K562 (cell line): ENCODE measurements around the gene AP4E1. TPM values are rescaled to one million over a fixed set of nuclear protein-coding genes. Genes with fewer than 3 reads are reported as not detected.
A peak's percentile ranks its signal among the peaks of the same experiment; 100 is the strongest.

Experiments
- CEBPB ChIP-seq: fragments of 450-650 bp; IDR thresholded peaks from 2 replicates; pipeline ENCODE4 v1.6.1; 2016; ENCODE audit warnings: missing genetic modification characterization, missing compliant biosample characterization
- CEBPG ChIP-seq, 3 experiments: fragments of 200-800 bp in 1 of 3; sonication (Bioruptor generic) in 1 of 3; sonication (generic) in 1 of 3; formaldehyde crosslinking in 1 of 3; IDR thresholded peaks in 2 of 3; conservative IDR thresholded peaks in 1 of 3; 2 replicates each; pipeline versions ENCODE4 v1.6.1 to v1.8.0; 2016 to 2022; ENCODE audit warnings: missing compliant biosample characterization in 2 of 3, missing genetic modification characterization in 2 of 3, mild to moderate bottlenecking in 1 of 3, missing genetic modification reagents in 1 of 3
- CXXC5 ChIP-seq: fragments of 250-450 bp; sonication (Bioruptor Pico); IDR thresholded peaks from 2 replicates; pipeline ENCODE4 v1.8.0; 2022; ENCODE audit warnings: inconsistent platforms, mild to moderate bottlenecking, moderate library complexity
- DMBX1 ChIP-seq: fragments of 250-450 bp; sonication (Bioruptor Pico); IDR thresholded peaks from 2 replicates; pipeline ENCODE4 v1.8.0; 2022; ENCODE audit warnings: inconsistent platforms, mild to moderate bottlenecking, moderate library complexity, borderline replicate concordance
- GABPA ChIP-seq: fragments of 200-800 bp; sonication (Bioruptor generic); conservative IDR thresholded peaks from 2 replicates; pipeline ENCODE4 v1.6.1; 2016; ENCODE audit warnings: low read depth, missing genetic modification characterization, missing compliant biosample characterization
- HINFP ChIP-seq: fragments of 450-650 bp; conservative IDR thresholded peaks from 2 replicates; pipeline ENCODE4 v1.6.1; 2016; ENCODE audit warnings: missing genetic modification characterization, low read depth, mild to moderate bottlenecking, control low read depth, missing compliant biosample characterization
- MAZ ChIP-seq, 2 experiments: fragments of 450-650 bp in 1 of 2; sonication (generic) in 1 of 2; formaldehyde crosslinking; IDR thresholded peaks in 1 of 2; conservative IDR thresholded peaks in 1 of 2; 2 replicates each; pipeline versions ENCODE4 v1.4.0 to v1.5.0; 2020; ENCODE audit warnings: mild to moderate bottlenecking in 1 of 2, missing genetic modification reagents in 1 of 2
- MEF2D ChIP-seq: conservative IDR thresholded peaks from 2 replicates; pipeline ENCODE4 v1.6.1; 2016; ENCODE audit warnings: low read depth, missing genetic modification characterization, missing compliant biosample characterization
- NFIC ChIP-seq: fragments of 450-650 bp; IDR thresholded peaks from 2 replicates; pipeline ENCODE4 v1.6.1; 2017; ENCODE audit warnings: mild to moderate bottlenecking, inconsistent platforms
- NFRKB ChIP-seq: fragments of 450-650 bp; IDR thresholded peaks from 2 replicates; pipeline ENCODE4 v1.6.1; 2016; ENCODE audit warnings: low read depth
- PHF21A ChIP-seq: fragments of 450-650 bp; IDR thresholded peaks from 2 replicates; pipeline ENCODE4 v1.6.1; 2017; ENCODE audit warnings: low read depth, borderline replicate concordance
- RHOXF2B ChIP-seq: fragments of 250-450 bp; sonication (Bioruptor Pico); conservative IDR thresholded peaks from 2 replicates; pipeline ENCODE4 v1.5.1; 2021
- SIN3B ChIP-seq: fragments of 450-650 bp; IDR thresholded peaks from 2 replicates; pipeline ENCODE4 v1.6.1; 2017; ENCODE audit warnings: low read depth, mild to moderate bottlenecking, moderate library complexity
- SMARCB1 ChIP-seq: IDR thresholded peaks from 2 replicates; pipeline ENCODE4 v1.6.1; 2011; ENCODE audit warnings: improper control_type of control experiment, low read depth; ENCODE audit not compliant: insufficient read length
- TAF1 ChIP-seq: IDR thresholded peaks from 2 replicates; pipeline ENCODE4 v1.6.1; 2011; ENCODE audit warnings: mild to moderate bottlenecking, low read length, moderate library complexity; ENCODE audit not compliant: insufficient read depth, control insufficient read depth, severe bottlenecking; ENCODE audit errors: extremely low read depth
- TAL1 ChIP-seq: fragments of 450-650 bp; IDR thresholded peaks from 2 replicates; pipeline ENCODE4 v1.6.1; 2016; ENCODE audit warnings: mild to moderate bottlenecking
- TCF3 ChIP-seq: sonication (generic); formaldehyde crosslinking; IDR thresholded peaks from 2 replicates; pipeline ENCODE4 v1.4.0; 2020; ENCODE audit warnings: mild to moderate bottlenecking, missing genetic modification reagents
- ZNF584 ChIP-seq: fragments of 200-800 bp; sonication (Bioruptor generic); IDR thresholded peaks from 2 replicates; pipeline ENCODE4 v1.6.1; 2016; ENCODE audit warnings: low read depth, mild to moderate bottlenecking, missing genetic modification characterization, missing compliant biosample characterization
- ZNF830 ChIP-seq: fragments of 250-450 bp; sonication (Bioruptor Pico); IDR thresholded peaks from 2 replicates; pipeline ENCODE4 v1.5.0; 2021; ENCODE audit warnings: mild to moderate bottlenecking
- polyA plus RNA-seq, 8 experiments: library from polyadenylated mRNA; depleted of rRNA in 4 of 8; stranded (reverse) in 5 of 8; unstranded in 3 of 8; fragments of >200 nt; fragmentation: Nextera tagmentation in 2 of 8; fragmentation: Illumina TruSeq in 1 of 8; extraction: Ambion mirVana in 2 of 8; extraction: Trizol in 1 of 8; gene quantifications; 2 replicates each; pipeline versions ENCODE4 v1.2.1 to v1.2.3, GENCODE V29; 2011 to 2014; ENCODE audit warnings: inconsistent platforms in 1 of 8, missing spikeins in 1 of 8
- total RNA-seq, 7 experiments: library from RNA; depleted of rRNA in 6 of 7; stranded (reverse); fragments of >200 nt in 6 of 7; fragmentation: Illumina TruSeq in 2 of 7; extraction: Trizol in 2 of 7; gene quantifications; 2 replicates each; pipeline versions ENCODE4 v1.2.1 to v1.2.3, GENCODE V29; 2011 to 2021; ENCODE audit warnings: low replicate concordance in 1 of 7
- TF ChIP-seq, protein P1 (sequence below): fragments of 450-650 bp; IDR thresholded peaks from 2 replicates; pipeline ENCODE4 v1.6.1; 2016; ENCODE audit warnings: missing biosample characterization, missing genetic modification characterization
- TF ChIP-seq, protein P2 (sequence below), 2 experiments: fragments of 250-450 bp in 1 of 2; fragments of 450-650 bp in 1 of 2; sonication (Bioruptor Pico) in 1 of 2; IDR thresholded peaks; 2 replicates each; pipeline versions ENCODE4 v1.6.1 to v1.8.0; 2016 to 2021; ENCODE audit warnings: mild to moderate bottlenecking in 2 of 2, moderate library complexity in 2 of 2, missing compliant biosample characterization in 1 of 2, missing genetic modification characterization in 1 of 2

AP4E1 gene
- total and polyA plus RNA-seq, 9 of the 15 experiments (the other 6 are each of a cell fraction or from before 2014, with no cell fraction given), result 1.3 to 11.5 (median 4.4) TPM

GRCh38 chr15:50881121-50882048 is 27.1 kb upstream of the AP4E1 start (continued):
- TF ChIP-seq TAF1 (no peak), TCF3 (CRISPR knock-in tag) (no peak), NFIC (0 out of 2 replicates have a peak, but pooled peaks have one; percentile 10), CXXC5 (CRISPR knock-in tag) (0 out of 2 replicates have a peak, but pooled peaks have one; percentile 22), PHF21A (no peak), GABPA (tag) (0 out of 2 replicates have a peak, but pooled peaks have one; percentile 2), ZNF584 (CRISPR knock-in tag) (peak; percentile 88), MEF2D (tag) (0 out of 2 replicates have a peak, but pooled peaks have one; percentile 26), NFRKB (peak; percentile 42; the same call in 1 of the 2 replicates), SMARCB1 (no peak), ZNF830 (CRISPR knock-in tag) (no peak), CEBPB (tag) (0 out of 2 replicates have a peak, but pooled peaks have one; percentile 17), RHOXF2B (CRISPR knock-in tag) (0 out of 2 replicates have a peak, but pooled peaks have one; percentile 36), SIN3B (no peak), TAL1 (no peak), MAZ (CRISPR knock-in tag; conservative IDR thresholded peaks at IDR 0.05 in 1 of 2, IDR thresholded peaks at IDR 0.05 in 1 of 2) (no peak), CEBPG (CRISPR knock-in tag; IDR thresholded peaks at IDR 0.05) (no peak), CEBPG (tag; conservative IDR thresholded peaks at IDR 0.05 in 1 of 2, IDR thresholded peaks at IDR 0.05 in 1 of 2) (peak in 1 of 2 experiments; percentile 62; a peak in 2 of 4 replicates), DMBX1 (CRISPR knock-in tag) (peak; percentile 63), HINFP (tag) (0 out of 2 replicates have a peak, but pooled peaks have one; percentile 4)
- TF ChIP-seq, protein P1, sequence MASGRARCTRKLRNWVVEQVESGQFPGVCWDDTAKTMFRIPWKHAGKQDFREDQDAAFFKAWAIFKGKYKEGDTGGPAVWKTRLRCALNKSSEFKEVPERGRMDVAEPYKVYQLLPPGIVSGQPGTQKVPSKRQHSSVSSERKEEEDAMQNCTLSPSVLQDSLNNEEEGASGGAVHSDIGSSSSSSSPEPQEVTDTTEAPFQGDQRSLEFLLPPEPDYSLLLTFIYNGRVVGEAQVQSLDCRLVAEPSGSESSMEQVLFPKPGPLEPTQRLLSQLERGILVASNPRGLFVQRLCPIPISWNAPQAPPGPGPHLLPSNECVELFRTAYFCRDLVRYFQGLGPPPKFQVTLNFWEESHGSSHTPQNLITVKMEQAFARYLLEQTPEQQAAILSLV, result 0 out of 2 replicates have a peak, but pooled peaks have one; percentile 20
- TF ChIP-seq, protein P2, sequence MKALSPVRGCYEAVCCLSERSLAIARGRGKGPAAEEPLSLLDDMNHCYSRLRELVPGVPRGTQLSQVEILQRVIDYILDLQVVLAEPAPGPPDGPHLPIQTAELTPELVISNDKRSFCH (CRISPR knock-in tag; IDR thresholded peaks at IDR 0.05), result no peak
- TF ChIP-seq, protein P2 (tag; IDR thresholded peaks at IDR 0.05), result 0 out of 2 replicates have a peak, but pooled peaks have one; percentile 25
